Heart right ventricle (tissue), 16 donors: ENCODE measurements around the gene SNX33. TPM values are rescaled to one million over a fixed set of nuclear protein-coding genes. Genes with fewer than 3 reads are reported as not detected.

Source experiments
- ATAC-seq, 8 donors: fragments of 200-7000 bp; cut with Tn5 transposase; one replicate each; pipeline ENCODE4 v1.9.1; 2020; ENCODE audit warnings: mild to moderate bottlenecking in 8 of 8, moderate library complexity in 8 of 8, moderate number of reproducible peaks in 1 of 8
- DNase-seq, 2 donors: peaks; one replicate each; pipeline ENCODE4 v3.0.0-alpha.2; 2020
- H3K27ac ChIP-seq, 10 donors: fragments of 200-600 bp; sonication (generic) in 2 of 10; one replicate each; pipeline versions ENCODE4 v1.5.0 to v1.8.0; 2020 to 2022; ENCODE audit warnings: mild to moderate bottlenecking in 3 of 10
- H3K27me3 ChIP-seq, 7 donors: fragments of 200-600 bp; one replicate each; pipeline ENCODE4 v1.8.0; 2021 to 2022; ENCODE audit warnings: mild to moderate bottlenecking in 2 of 7
- H3K36me3 ChIP-seq, 9 donors: fragments of 200-600 bp; sonication (generic) in 1 of 9; one replicate each; pipeline versions ENCODE4 v1.5.0 to v1.8.0; 2020 to 2022; ENCODE audit warnings: mild to moderate bottlenecking in 2 of 9
- H3K4me1 ChIP-seq, 9 donors: fragments of 200-600 bp; sonication (generic) in 1 of 9; one replicate each; pipeline versions ENCODE4 v1.5.0 to v1.8.0; 2020 to 2022; ENCODE audit warnings: mild to moderate bottlenecking in 4 of 9
- H3K4me3 ChIP-seq, 10 donors: fragments of 200-600 bp; sonication (generic) in 2 of 10; one replicate each; pipeline versions ENCODE4 v1.5.0 to v1.8.0; 2020 to 2022; ENCODE audit warnings: mild to moderate bottlenecking in 7 of 10, moderate library complexity in 2 of 10
- H3K9me3 ChIP-seq, 11 donors: fragments of 200-600 bp in 10 of 11; sonication (generic) in 2 of 11; one replicate each; pipeline versions ENCODE4 v1.5.0 to v1.8.0; 2013 to 2022; ENCODE audit warnings: mild to moderate bottlenecking in 2 of 11, control low read depth in 1 of 11, moderate library complexity in 1 of 11
- WGBS, 2 donors: extraction: QIAGEN DNeasy Blood & Tissue Kit; methylation state at CpG; one replicate each; pipeline ENCODE4 v1.1.7; 2013; ENCODE audit warnings: inconsistent platforms in 1 of 2; 5-methylcytosine and 5-hydroxymethylcytosine counted together
- intact Hi-C, 10 donors: fragments of 100-400 bp; cut with DNase I; formaldehyde crosslinking; loops; one replicate each; pipeline versions ENCODE4 v1.11.1 to v1.14.2; 2022
- polyA plus RNA-seq, 2 donors: library from polyadenylated mRNA; stranded (reverse); fragments of 200-250 nt; gene quantifications; one replicate each; pipeline ENCODE4 v1.2.3, GENCODE V29; 2013
- total RNA-seq, 10 donors: library from RNA; stranded (reverse); fragmentation: NEBNext Ultra II Directional in 3 of 10; extraction: Animal tissue kit (Norgen Biotek cat#: 25700) in 3 of 10; gene quantifications; one replicate each; pipeline versions ENCODE4 v1.2.1 to v1.2.4, GENCODE V29; 2021 to 2023
- TF ChIP-seq, protein P1 (sequence below), 9 donors: fragments of 200-600 bp; sonication (generic) in 2 of 9; IDR thresholded peaks; one replicate each; pipeline versions ENCODE4 v1.5.0 to v1.8.0; 2021 to 2022; ENCODE audit warnings: antibody characterized with exemption in 9 of 9, mild to moderate bottlenecking in 5 of 9, moderate library complexity in 1 of 9
- donor health status: Arrhythmogenic right ventricular cardiomyopathy.
- donor health status: ischemic (EF 13 %, LVEDD 7.1; RV severe dilation, severe dysfunction).
- donor health status: healthy with polysubstance abuse.
- donor health status: DM: no; HTN: yes; CAD: no.
- donor health status: DM: no; HTN: no; CAD: no.
- donor health status: ischemic (EF 25% LVEDD 6.9; RV normal size, moderate dysfunction).
- donor health status: ischemic (EF 25% LVEDD 5.7; RV mildly dilated, moderate dysfunction).
- donor health status: healthy.
- donor health status: DM: yes; HTN: yes; CAD: no.
- donor health status: Ischemic cardiomyopathy.
- donor health status: ischemic (EF 35%, LVEDD 5.7; RV mildly dilated, moderate dysfunction).
- donor health status: nonischemic (EF 11% LVEDD 7.7; RV severe dilation, severe dysfunction).
- donor health status: DM: yes; HTN: yes; CAD: no.
- donor health status: PGD.
- donor health status: ischemic (EF 29% LVEDD 5.4; RV normal size, mild dysfunction).
- donor health status: nonischemic (EF 23%, LVEDD 6.1; RV moderate dilation, normal function).

SNX33 gene
- total and polyA plus RNA-seq, 12 donors: 7.4 to 14.8 (median 9.7) TPM

DNA sequence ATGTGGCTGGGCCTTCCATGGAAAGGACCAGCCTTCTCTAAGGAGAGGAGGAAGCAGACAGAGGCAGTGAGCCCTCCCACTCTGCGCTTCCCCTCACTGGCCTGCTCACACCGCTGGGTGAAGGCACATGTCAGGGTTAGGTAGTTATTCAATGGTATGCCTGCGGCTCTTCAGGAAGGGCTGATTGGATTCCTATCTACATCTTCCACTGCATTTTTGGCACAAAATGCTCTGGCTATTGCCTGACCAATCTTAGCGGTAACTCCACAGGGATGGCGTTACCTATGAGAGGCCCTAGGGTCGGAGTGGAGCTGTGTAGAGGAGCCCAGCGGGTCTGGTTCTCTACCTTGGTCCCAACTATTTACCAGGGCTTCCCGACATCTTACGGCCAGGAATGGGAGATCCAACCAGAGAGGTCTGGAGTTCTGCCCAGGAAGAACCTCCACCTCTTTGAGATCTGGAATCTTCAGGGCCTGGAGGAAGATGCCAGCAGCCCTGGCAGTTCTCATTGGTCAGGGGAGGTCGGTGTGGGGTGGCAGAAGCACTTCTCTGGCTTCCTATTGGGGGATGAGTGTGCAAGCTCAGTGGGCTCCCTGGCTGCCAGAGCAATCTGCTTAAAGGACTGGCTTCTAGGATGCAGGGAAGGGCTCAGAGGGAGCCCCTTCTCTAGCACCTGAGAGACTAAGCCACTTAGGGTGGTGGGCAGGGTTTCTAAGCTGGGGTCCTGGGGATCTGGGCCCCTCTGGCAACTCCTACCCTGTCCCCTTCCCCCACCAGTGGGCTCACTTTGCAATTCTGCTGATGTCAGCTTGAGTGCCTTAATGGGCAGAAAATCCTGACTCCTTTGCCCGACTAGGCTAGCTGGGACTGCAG, 24.3 kb downstream of the SNX33 start:
- TF ChIP-seq, protein P1, sequence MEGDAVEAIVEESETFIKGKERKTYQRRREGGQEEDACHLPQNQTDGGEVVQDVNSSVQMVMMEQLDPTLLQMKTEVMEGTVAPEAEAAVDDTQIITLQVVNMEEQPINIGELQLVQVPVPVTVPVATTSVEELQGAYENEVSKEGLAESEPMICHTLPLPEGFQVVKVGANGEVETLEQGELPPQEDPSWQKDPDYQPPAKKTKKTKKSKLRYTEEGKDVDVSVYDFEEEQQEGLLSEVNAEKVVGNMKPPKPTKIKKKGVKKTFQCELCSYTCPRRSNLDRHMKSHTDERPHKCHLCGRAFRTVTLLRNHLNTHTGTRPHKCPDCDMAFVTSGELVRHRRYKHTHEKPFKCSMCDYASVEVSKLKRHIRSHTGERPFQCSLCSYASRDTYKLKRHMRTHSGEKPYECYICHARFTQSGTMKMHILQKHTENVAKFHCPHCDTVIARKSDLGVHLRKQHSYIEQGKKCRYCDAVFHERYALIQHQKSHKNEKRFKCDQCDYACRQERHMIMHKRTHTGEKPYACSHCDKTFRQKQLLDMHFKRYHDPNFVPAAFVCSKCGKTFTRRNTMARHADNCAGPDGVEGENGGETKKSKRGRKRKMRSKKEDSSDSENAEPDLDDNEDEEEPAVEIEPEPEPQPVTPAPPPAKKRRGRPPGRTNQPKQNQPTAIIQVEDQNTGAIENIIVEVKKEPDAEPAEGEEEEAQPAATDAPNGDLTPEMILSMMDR (IDR thresholded peaks at IDR 0.05): no peak
- H3K9me3 ChIP-seq: no peaks in the 10 kb centered on the region
- no peak for DNase-seq
- ATAC-seq: no peak
- H3K27me3 ChIP-seq: no peaks in the 10 kb centered on the region
- WGBS, 2 donors: 69 to 71% methylated on average over 11 of the region's 11 CpGs
- intact Hi-C loops: loop anchor here in 3 of 10 donors (5.0 to 10.0 kb wide), 2 partner anchors 35 to 157 kb away; no protein-coding TSS in a partner anchor
- H3K4me1 ChIP-seq: peaks cover 25 to 76% (median 41%) of the 10 kb centered on the region in 9 donors
- H3K36me3 ChIP-seq: peaks cover 0 to 15% (median 0%) of the 10 kb centered on the region in 9 donors
- peak overlapping the region in 7 of 10 donors; percentile 43 to 80 (median 79) for H3K27ac ChIP-seq
- H3K4me3 ChIP-seq: no peak overlapping the region

- Histone ChIP-seq H3K27ac (peak overlapping the region in 9 of 10 donors; percentile 14 to 81 (median 79)), H3K4me1 (peaks cover 20 to 67% (median 37%) of the 10 kb centered on the region in 9 donors), H3K36me3 (peaks cover 0 to 16% (median 0%) of the 10 kb centered on the region in 9 donors), H3K27me3 (no peaks in the 10 kb centered on the region), H3K4me3 (peak overlapping the region in 1 of 10 donors; percentile 18), H3K9me3 (no peaks in the 10 kb centered on the region)
- TF ChIP-seq, protein P1 (IDR thresholded peaks at IDR 0.05): no peak
- WGBS, 2 donors: 32 to 35% methylated on average over 14 of the region's 14 CpGs
- DNase-seq: peak in 1 of 2 donors; percentile 50
- peak; percentile 7 to 53 (median 28) for ATAC-seq
- intact Hi-C loops: loop anchor here in 3 of 10 donors (5.0 to 10.0 kb wide), 2 partner anchors 36 to 158 kb away; no protein-coding TSS in a partner anchor
Measured at GRCh38 chr15:75672646-75673425, 25.1 kb downstream of the SNX33 start.

DNA sequence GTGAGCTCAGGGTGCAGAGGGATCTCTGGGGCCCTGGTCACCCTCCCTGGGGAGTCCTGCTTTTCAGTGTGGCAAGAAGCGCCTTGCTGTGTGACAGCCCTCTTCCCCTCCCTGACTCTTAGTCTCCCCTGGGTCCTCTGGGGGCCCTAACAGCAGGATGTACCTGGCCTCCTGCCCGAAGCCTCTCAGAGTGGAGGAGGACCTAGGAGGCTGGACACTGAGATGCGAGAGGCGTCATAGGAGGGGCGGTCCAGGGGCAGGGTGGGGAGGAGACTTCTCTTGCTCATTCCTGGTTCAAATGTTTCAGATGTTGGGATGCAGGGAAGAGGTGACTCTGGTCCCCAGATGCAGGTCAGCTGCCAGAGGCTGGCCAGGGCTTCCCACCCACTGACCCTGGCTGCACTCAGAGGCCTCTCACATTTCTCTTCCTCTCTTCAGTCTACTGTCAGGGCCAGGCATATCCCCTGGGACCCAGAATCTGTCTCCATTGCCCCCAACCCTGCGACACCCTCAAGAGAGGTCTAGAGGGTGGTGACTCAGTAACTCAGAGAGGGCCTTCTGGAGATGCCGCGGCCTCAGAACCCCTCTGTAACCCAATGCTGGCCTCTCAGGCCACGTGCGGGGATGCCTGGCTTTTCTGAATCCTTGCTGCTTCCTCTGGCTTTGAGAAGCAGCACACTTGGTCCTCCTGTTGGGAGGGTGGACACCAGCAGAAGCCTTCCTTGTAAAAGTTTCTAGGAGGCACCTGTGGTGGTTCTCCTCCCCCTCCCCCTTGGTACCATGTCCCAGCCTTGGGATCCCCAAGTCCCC, 25.9 kb downstream of the SNX33 start:
- H3K4me3 ChIP-seq: peak overlapping the region in 1 of 10 donors; percentile 18

More for the DNA sequence above, 25.9 kb downstream of the SNX33 start:
- ATAC-seq (peak; percentile 66 to 85 (median 82)), DNase-seq (peak; percentile 85 to 90)
- Histone ChIP-seq H3K9me3 (no peaks in the 10 kb centered on the region), H3K27ac (peak overlapping the region; percentile 11 to 81 (median 76)), H3K36me3 (peaks cover 0 to 16% (median 0%) of the 10 kb centered on the region in 9 donors), H3K27me3 (no peaks in the 10 kb centered on the region), H3K4me1 (peaks cover 20 to 66% (median 37%) of the 10 kb centered on the region in 9 donors)
- TF ChIP-seq, protein P1 (IDR thresholded peaks at IDR 0.05): no peak
- 57 to 60% methylated on average over 10 of the region's 10 CpGs for WGBS, 2 donors
- intact Hi-C loops: loop anchor here in 3 of 10 donors (5.0 to 10.0 kb wide), 2 partner anchors 36 to 159 kb away; no protein-coding TSS in a partner anchor
